Peyer's patch (tissue), 4 donors: Measurements from ENCODE around the gene ADK.

Experiments
- POLR2A ChIP-seq, 2 donors: fragments of 450-650 bp; IDR thresholded peaks; one replicate each; pipeline ENCODE4 v1.5.1; 2017; ENCODE audit warnings: antibody characterized with exemption in 2 of 2, mild to moderate bottlenecking in 2 of 2, moderate library complexity in 2 of 2
- TF ChIP-seq, protein P1 (sequence below), 6 experiments: fragments of 450-650 bp in 4 of 6; fragments of 200-600 bp in 2 of 6; sonication (generic) in 1 of 6; IDR thresholded peaks; one replicate each; pipeline ENCODE4 v1.5.1; 2017 to 2019; ENCODE audit warnings: antibody characterized with exemption in 6 of 6, mild to moderate bottlenecking in 3 of 6, moderate library complexity in 1 of 6

DNA sequence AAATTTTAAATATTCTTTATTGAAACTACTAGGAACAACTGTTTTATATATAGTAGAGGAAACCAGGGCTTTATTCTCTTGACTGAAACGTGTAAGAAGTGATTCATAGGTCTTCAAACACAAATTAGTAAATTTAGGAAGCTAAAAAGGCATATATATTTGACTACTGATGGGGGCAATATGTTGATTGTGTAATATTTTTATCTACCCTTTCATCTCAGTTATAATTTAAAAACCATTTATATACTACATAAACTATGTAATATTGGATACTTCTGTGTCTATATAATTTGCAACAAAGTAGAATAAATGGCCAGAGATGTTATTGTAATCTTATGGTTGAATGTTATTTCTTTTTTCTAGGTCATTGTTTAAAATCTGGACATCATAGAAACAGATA, 406.1 kb downstream of the ADK start:
- TF ChIP-seq, protein P1, sequence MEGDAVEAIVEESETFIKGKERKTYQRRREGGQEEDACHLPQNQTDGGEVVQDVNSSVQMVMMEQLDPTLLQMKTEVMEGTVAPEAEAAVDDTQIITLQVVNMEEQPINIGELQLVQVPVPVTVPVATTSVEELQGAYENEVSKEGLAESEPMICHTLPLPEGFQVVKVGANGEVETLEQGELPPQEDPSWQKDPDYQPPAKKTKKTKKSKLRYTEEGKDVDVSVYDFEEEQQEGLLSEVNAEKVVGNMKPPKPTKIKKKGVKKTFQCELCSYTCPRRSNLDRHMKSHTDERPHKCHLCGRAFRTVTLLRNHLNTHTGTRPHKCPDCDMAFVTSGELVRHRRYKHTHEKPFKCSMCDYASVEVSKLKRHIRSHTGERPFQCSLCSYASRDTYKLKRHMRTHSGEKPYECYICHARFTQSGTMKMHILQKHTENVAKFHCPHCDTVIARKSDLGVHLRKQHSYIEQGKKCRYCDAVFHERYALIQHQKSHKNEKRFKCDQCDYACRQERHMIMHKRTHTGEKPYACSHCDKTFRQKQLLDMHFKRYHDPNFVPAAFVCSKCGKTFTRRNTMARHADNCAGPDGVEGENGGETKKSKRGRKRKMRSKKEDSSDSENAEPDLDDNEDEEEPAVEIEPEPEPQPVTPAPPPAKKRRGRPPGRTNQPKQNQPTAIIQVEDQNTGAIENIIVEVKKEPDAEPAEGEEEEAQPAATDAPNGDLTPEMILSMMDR (IDR thresholded peaks at IDR 0.05) = no peak
- TF ChIP-seq POLR2A (IDR thresholded peaks at IDR 0.05) = no peak
